AG08396 (cell line): Measurements from ENCODE around the gene LGR4.
A peak's percentile ranks its signal among the peaks of the same experiment; 100 is the strongest.
"Not testable (repeated sequence)": the region's sequence is repeated elsewhere in the genome, so short reads cannot be mapped to it uniquely, and the experiment has no call there.

Experiments used
- DNase-seq: peaks from one replicate; pipeline ENCODE4 v3.0.0; 2012; ENCODE audit warnings: low spot score, mixed read lengths

Gene LGR4

DNA sequence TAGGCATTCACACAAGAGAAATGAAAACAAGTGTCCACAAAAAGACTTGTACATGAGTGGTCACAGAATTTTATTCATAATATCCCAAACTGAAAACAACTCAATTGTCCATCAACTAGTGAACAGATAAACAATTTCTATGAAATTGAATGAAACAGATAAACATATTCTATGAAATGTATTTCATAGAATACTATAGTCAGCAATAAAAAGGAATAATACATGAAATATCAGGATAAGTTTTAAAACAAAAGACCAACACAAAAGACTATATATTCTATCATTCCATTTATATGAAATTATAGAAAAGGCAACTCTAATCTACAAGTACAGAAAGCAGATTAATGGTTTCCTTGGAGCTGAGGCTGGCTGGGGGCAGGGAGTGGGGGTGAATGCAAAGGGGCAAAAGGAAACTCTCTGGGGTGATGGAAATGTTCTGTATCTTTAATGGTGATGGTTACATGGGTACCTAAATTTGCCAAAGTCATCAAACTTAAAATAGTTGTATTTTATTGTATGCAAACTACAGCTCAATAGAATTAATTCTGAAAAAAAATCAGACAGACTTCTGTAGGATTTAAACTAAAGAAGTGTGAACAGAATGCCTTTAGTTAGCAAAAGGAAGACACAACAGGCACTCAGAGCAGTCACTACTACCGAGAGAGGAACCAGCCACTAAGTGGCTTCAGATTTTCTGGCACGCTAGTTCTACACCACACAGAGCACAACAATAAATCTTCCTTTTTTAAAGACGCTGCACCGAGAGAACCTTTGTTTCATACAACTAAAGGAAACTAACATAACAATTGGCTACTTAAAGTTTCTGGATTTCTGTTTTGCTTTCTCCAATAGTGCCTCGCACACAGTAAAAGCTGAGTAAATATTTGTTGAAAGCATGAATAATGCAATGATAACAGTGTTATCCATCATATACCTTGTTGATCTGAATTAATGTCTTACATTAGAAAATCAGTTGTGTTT, 124.9 kb downstream of the LGR4 start:
- no peak for DNase-seq

DNA sequence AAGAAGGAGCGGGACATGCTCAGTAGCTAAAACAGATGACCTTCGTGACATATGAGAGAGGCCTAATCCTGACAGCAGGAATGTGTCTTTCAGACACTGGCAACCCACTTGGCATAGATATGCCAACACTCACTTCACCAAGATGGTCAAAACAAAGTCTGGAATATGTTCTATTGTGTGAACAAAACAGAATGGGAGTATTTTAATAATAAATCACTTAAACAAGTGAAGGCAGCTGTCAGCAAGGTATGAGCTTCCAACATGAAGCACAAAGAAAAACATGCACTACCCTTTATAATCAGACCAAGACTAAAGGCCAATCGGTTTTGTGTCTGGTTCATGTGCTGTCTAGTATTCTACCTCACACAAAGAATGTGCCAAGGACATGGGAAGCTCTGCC, 132.6 kb downstream of the LGR4 start:
- no peak for DNase-seq

DNA sequence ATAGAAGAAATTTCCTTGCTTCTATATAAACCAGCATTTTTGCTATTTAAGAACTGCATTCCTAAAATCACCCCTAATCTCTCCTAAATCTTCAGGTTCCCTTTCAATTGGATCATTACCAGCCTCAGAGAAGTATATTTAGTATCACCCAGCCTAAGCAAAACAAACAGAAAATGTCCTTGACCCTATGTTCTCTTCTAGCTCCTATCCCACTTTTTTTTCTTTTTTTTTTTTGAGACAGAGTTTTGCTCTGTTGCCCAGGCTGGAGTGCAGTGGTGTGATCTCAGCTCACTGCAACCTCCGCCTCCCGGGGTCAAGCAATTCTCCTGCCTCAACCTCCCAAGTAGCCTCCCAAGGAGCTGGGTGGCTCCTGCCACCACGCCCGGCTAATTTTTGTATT, 137.8 kb downstream of the LGR4 start:
- DNase-seq = not testable (repeated sequence)

- no peak for DNase-seq
Observed at GRCh38 chr11:27331981-27332380, 140.6 kb downstream of the LGR4 start.

- DNase-seq = no peak
Observed at GRCh38 chr11:27330633-27331270, 141.8 kb downstream of the LGR4 start.

- no peak for DNase-seq
Observed at GRCh38 chr11:27329867-27330632, 142.5 kb downstream of the LGR4 start.

DNA sequence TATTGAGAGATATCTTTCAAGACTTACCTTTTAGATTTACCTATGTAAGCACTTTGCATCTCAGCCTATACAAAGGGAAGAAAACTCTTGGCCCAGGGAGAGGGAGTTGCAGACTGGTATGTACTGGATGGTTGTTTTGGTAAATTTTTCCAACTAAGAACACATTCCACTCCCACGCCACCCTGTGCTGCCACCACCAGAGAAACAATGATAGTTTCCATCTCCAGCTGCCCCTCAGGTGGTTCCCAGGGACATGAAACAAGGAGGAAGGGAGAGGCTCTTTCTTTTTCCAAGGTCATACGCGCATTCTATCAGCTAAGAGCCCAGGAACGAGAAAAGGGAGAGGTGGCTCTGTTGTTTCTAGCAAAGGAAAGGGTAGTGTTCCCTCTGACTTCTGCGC, 144.0 kb downstream of the LGR4 start:
- no peak for DNase-seq

DNA sequence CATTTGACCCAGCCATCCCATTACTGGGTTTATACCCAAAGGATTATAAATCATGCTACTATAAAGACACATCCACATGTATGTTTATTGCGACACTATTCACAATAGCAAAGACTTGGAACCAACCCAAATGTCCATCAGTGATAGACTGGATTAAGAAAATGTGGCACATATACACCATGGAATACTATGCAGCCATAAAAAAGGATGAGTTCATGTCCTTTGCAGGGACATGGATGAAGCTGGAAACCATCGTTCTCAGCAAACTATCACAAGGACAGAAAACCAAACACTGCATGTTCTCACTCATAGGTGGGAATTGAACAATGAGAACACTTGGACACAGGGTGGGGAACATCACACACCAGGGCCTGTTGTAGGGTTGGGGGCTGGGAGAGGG, 145.5 kb downstream of the LGR4 start:
- not testable (repeated sequence) for DNase-seq

DNA sequence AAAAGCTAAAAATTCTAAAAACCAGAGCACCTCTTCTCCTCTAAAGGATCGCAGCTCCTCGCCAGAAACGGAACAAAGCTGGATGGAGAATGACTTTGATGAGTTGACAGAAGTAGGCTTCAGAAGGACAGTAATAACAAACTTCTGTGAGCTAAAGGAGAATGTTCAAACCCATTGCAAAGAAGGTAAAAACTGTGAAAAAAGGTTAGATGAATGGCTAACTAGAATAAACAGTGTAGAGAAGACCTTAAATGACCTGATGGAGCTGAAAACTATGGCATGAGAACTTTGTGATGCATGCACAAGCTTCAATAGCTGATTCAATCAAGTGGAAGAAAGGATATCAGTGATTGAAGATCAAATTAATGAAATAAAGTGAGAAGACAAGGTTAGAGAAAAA, 150.4 kb downstream of the LGR4 start:
- DNase-seq = not testable (repeated sequence)

DNA sequence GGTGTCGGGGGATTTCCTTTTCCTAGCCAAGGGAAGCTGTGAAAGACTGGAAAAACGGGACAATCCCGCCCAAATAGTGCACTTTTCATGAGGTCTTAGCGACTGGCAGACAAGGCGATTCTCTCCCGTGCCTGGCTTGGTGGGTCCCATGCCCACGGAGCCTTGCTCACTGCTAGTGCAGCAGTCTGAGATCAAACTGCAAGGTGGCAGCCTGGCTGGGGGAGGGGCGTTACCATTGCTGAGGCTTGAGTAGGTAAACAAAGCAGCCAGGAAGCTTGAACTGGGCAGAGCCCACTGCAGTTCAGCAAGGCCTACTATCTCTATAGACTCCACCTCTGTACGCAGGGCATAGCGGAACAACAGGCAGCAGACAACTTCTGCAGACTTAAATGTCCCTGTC, 151.2 kb downstream of the LGR4 start:
- not testable (repeated sequence) for DNase-seq

GRCh38 chr11:27319072-27319471, 153.5 kb downstream of the LGR4 start:
- DNase-seq = peak; percentile 52

GRCh38 chr11:27317751-27318150, 154.8 kb downstream of the LGR4 start:
- peak; percentile 41 for DNase-seq
